ENCODE measurements around the gene SLC2A13.
"Not testable (repeated sequence)": the region's sequence is repeated elsewhere in the genome, so short reads cannot be mapped to it uniquely, and the experiment has no call there.

Gene SLC2A13

GRCh38 chr12:39852346-39852745 is 253.5 kb downstream of the SLC2A13 start (continued):
- TF ChIP-seq ZNF121 (tag by site-specific recombination; IDR thresholded peaks at IDR 0.05) (no peak), ZNF280D (tag by site-specific recombination; IDR thresholded peaks at IDR 0.05) (no peak), ZFP3 (tag by site-specific recombination; IDR thresholded peaks at IDR 0.05; ENCODE audit: low read depth) (no peak), MZF1 (tag by site-specific recombination; IDR thresholded peaks at IDR 0.05; ENCODE audit: borderline replicate concordance) (no peak), MEIS1 (CRISPR knock-in tag; IDR thresholded peaks at IDR 0.05; ENCODE audit: borderline replicate concordance) (no peak), ZNF707 (tag by site-specific recombination; IDR thresholded peaks at IDR 0.05) (no peak)

GRCh38 chr12:39848218-39848617 is 257.7 kb downstream of the SLC2A13 start:
- H3K36me3 ChIP-seq (ENCODE audit: control insufficient read depth in 2 of 2, insufficient read depth in 1 of 2, low read length in 2 of 2); H3K4me3 ChIP-seq (ENCODE audit: low read depth, low read length); H3K27ac ChIP-seq (ENCODE audit: extremely low read depth, low read depth, low read length); CTCF ChIA-PET; H3K9me3 ChIP-seq (ENCODE audit: control insufficient read depth, insufficient read depth, low read depth, low read length); H3K4me1 ChIP-seq (ENCODE audit: control insufficient read depth, insufficient read depth, low read length); POLR2A ChIA-PET: not testable (repeated sequence)

- no peaks in the 10 kb centered on the region for H3K4me1 ChIP-seq (ENCODE audit: control insufficient read depth, insufficient read depth, low read length)
- H3K4me3 ChIP-seq (ENCODE audit: low read depth, low read length): no peak overlapping the region
- ChIA-PET CTCF (no interaction called here), POLR2A (no interaction called here)
- H3K36me3 ChIP-seq (ENCODE audit: control insufficient read depth in 2 of 2, insufficient read depth in 1 of 2, low read length in 2 of 2): no peaks in the 10 kb centered on the region
- no peaks in the 10 kb centered on the region for H3K9me3 ChIP-seq (ENCODE audit: control insufficient read depth, insufficient read depth, low read depth, low read length)
- H3K27ac ChIP-seq (ENCODE audit: extremely low read depth, low read depth, low read length): no peak overlapping the region
- TF ChIP-seq ZFP41 (tag by site-specific recombination; IDR thresholded peaks at IDR 0.05; ENCODE audit: borderline replicate concordance) (no peak), PRDM4 (tag by site-specific recombination; IDR thresholded peaks at IDR 0.05) (no peak), ZNF133 (tag by site-specific recombination; IDR thresholded peaks at IDR 0.05) (no peak), ZNF426 (tag by site-specific recombination; IDR thresholded peaks at IDR 0.05) (no peak), HOXA7 (CRISPR knock-in tag; IDR thresholded peaks at IDR 0.05; ENCODE audit: borderline replicate concordance) (no peak), MEIS1 (CRISPR knock-in tag; IDR thresholded peaks at IDR 0.05; ENCODE audit: borderline replicate concordance) (no peak), ZBTB10 (tag by site-specific recombination; IDR thresholded peaks at IDR 0.05) (no peak), ZNF701 (tag by site-specific recombination; IDR thresholded peaks at IDR 0.05) (no peak), ZNF629 (tag by site-specific recombination; IDR thresholded peaks at IDR 0.05) (no peak), ZNF530 (tag by site-specific recombination; IDR thresholded peaks at IDR 0.05; ENCODE audit: low read depth) (no peak), ZNF157 (tag by site-specific recombination; IDR thresholded peaks at IDR 0.05) (no peak), ZNF148 (tag by site-specific recombination; IDR thresholded peaks at IDR 0.05; ENCODE audit: borderline replicate concordance) (no peak), ZNF639 (tag by site-specific recombination; IDR thresholded peaks at IDR 0.05) (no peak), SP2 (tag by site-specific recombination; IDR thresholded peaks at IDR 0.05) (no peak), ZNF626 (tag by site-specific recombination; IDR thresholded peaks at IDR 0.05) (no peak)
Measured at GRCh38 chr12:39846971-39847650, 258.8 kb downstream of the SLC2A13 start.

Measured in HEK293 (cell line).